H9 (cell line): ENCODE measurements around the gene F8. TPM values are rescaled to one million over a fixed set of nuclear protein-coding genes. Genes with fewer than 3 reads are reported as not detected.

Source experiments
- DNase-seq: peaks from one replicate; pipeline ENCODE4 v3.0.0-alpha.2; 2017
- H2AFZ ChIP-seq: one replicate; pipeline ENCODE4 v1.6.1; 2013; ENCODE audit warnings: mild to moderate bottlenecking, low read length, control low read depth, moderate library complexity
- H2AK5ac ChIP-seq: 2 replicates; pipeline ENCODE4 v1.6.1; 2013; ENCODE audit warnings: low read length, control low read depth, mixed read lengths; ENCODE audit not compliant: insufficient read length
- H2BK120ac ChIP-seq: one replicate; pipeline ENCODE4 v1.6.1; 2013; ENCODE audit warnings: low read depth, mild to moderate bottlenecking, low read length, control low read depth, inconsistent platforms; ENCODE audit not compliant: poor library complexity, severe bottlenecking
- H2BK12ac ChIP-seq: 2 replicates; pipeline ENCODE4 v1.6.1; 2013; ENCODE audit warnings: low read length, control low read depth, mixed read lengths, low read depth; ENCODE audit not compliant: insufficient read length
- H2BK15ac ChIP-seq: 2 replicates; pipeline ENCODE4 v1.6.1; 2013; ENCODE audit warnings: low read depth, low read length, control low read depth
- H2BK20ac ChIP-seq: one replicate; pipeline ENCODE4 v1.6.1; 2013; ENCODE audit warnings: low read depth, mild to moderate bottlenecking, low read length, control low read depth, inconsistent platforms; ENCODE audit not compliant: poor library complexity, severe bottlenecking
- H2BK5ac ChIP-seq: 2 replicates; pipeline ENCODE4 v1.6.1; 2013; ENCODE audit warnings: low read length, control low read depth, mixed read lengths; ENCODE audit not compliant: insufficient read length
- H3K14ac ChIP-seq: 2 replicates; pipeline ENCODE4 v1.6.1; 2013; ENCODE audit warnings: low read length, control low read depth; ENCODE audit not compliant: insufficient read depth
- H3K18ac ChIP-seq: 2 replicates; pipeline ENCODE4 v1.6.1; 2013; ENCODE audit warnings: low read depth, mild to moderate bottlenecking, mixed read lengths, low read length, control low read depth; ENCODE audit not compliant: insufficient read length
- H3K23ac ChIP-seq: 2 replicates; pipeline ENCODE4 v1.6.1; 2013; ENCODE audit warnings: low read length, control low read depth, mixed read lengths, low read depth; ENCODE audit not compliant: insufficient read length
- H3K23me2 ChIP-seq: 2 replicates; pipeline ENCODE4 v1.6.1; 2013; ENCODE audit warnings: low read depth, mild to moderate bottlenecking, mixed read lengths, low read length, control low read depth; ENCODE audit not compliant: insufficient read length, poor library complexity, severe bottlenecking
- H3K27ac ChIP-seq: 2 replicates; pipeline ENCODE4 v1.5.1; 2013; ENCODE audit warnings: low read length, control low read depth, mixed read lengths, low read depth; ENCODE audit not compliant: insufficient read length
- H3K27me3 ChIP-seq: 2 replicates; pipeline ENCODE4 v1.6.1; 2013; ENCODE audit warnings: low read length, control low read depth, inconsistent platforms; ENCODE audit not compliant: insufficient read depth
- H3K4ac ChIP-seq: 2 replicates; pipeline ENCODE4 v1.6.1; 2013; ENCODE audit warnings: low read depth, mild to moderate bottlenecking, control low read depth, inconsistent platforms, low read length, moderate library complexity
- H3K4me1 ChIP-seq: 2 replicates; pipeline ENCODE4 v1.6.1; 2013; ENCODE audit warnings: low read length, control low read depth, inconsistent platforms; ENCODE audit not compliant: insufficient read depth
- H3K4me2 ChIP-seq: 2 replicates; pipeline ENCODE4 v1.6.1; 2013; ENCODE audit warnings: low read length, control low read depth, mixed read lengths; ENCODE audit not compliant: insufficient read length, insufficient read depth
- H3K56ac ChIP-seq: 2 replicates; pipeline ENCODE4 v1.6.1; 2013; ENCODE audit warnings: low read depth, mild to moderate bottlenecking, mixed read lengths, low read length, control low read depth; ENCODE audit not compliant: insufficient read length
- H3K79me1 ChIP-seq: 2 replicates; pipeline ENCODE4 v1.6.1; 2013; ENCODE audit warnings: low read depth, mild to moderate bottlenecking, moderate library complexity, low read length, control low read depth, inconsistent platforms; ENCODE audit not compliant: insufficient read depth, poor library complexity, severe bottlenecking
- H3K79me2 ChIP-seq: 2 replicates; pipeline ENCODE4 v1.6.1; 2013; ENCODE audit warnings: low read length, control low read depth, inconsistent platforms; ENCODE audit not compliant: insufficient read depth
- H3K9ac ChIP-seq: 2 replicates; pipeline ENCODE4 v1.6.1; 2013; ENCODE audit warnings: low read length, control low read depth, mixed read lengths; ENCODE audit not compliant: insufficient read length; ENCODE audit errors: extremely low read depth
- H3K9me3 ChIP-seq: one replicate; pipeline ENCODE4 v1.6.1; 2013; ENCODE audit warnings: low read depth, low read length, inconsistent platforms; ENCODE audit not compliant: control insufficient read depth
- H3T11ph ChIP-seq: one replicate; pipeline ENCODE4 v1.6.1; 2013; ENCODE audit warnings: mild to moderate bottlenecking, low read length, control low read depth, inconsistent platforms
- H4K20me1 ChIP-seq: one replicate; pipeline ENCODE4 v1.6.1; 2013; ENCODE audit not compliant: control insufficient read depth, insufficient read length, insufficient read depth
- H4K5ac ChIP-seq: 2 replicates; pipeline ENCODE4 v1.6.1; 2013; ENCODE audit warnings: low read depth, mild to moderate bottlenecking, mixed read lengths, low read length, control low read depth; ENCODE audit not compliant: insufficient read length
- H4K8ac ChIP-seq: replicated peaks from 2 replicates; pipeline ENCODE4 v1.6.1; 2013; ENCODE audit warnings: low read length, control low read depth, mixed read lengths, low read depth; ENCODE audit not compliant: insufficient read length
- H4K91ac ChIP-seq: 2 replicates; pipeline ENCODE4 v1.6.1; 2013; ENCODE audit warnings: low read depth, mild to moderate bottlenecking, moderate library complexity, mixed read lengths, low read length, control low read depth; ENCODE audit not compliant: insufficient read length
- H3K27ac Mint-ChIP-seq, 3 experiments: 2 replicates in 2 of 3; 3 replicates in 1 of 3; pipeline ENCODE4 v1.8.0; 2020 to 2021; ENCODE audit warnings: mixed read lengths in 3 of 3, mild to moderate bottlenecking in 1 of 3, moderate library complexity in 1 of 3
- H3K27me3 Mint-ChIP-seq: 2 replicates; pipeline ENCODE4 v1.8.0; 2021; ENCODE audit warnings: low read depth, mild to moderate bottlenecking, moderate library complexity, mixed read lengths
- H3K36me3 Mint-ChIP-seq, 3 experiments: 2 replicates in 2 of 3; 3 replicates in 1 of 3; pipeline ENCODE4 v1.8.0; 2020 to 2021; ENCODE audit warnings: low read depth in 3 of 3, mixed read lengths in 3 of 3; ENCODE audit not compliant: insufficient read depth in 1 of 3
- H3K4me1 Mint-ChIP-seq, 2 experiments: 2 replicates each; pipeline ENCODE4 v1.8.0; 2020; ENCODE audit warnings: mixed read lengths in 2 of 2
- H3K4me3 Mint-ChIP-seq, 2 experiments: 2 replicates in 1 of 2; 3 replicates in 1 of 2; pipeline ENCODE4 v1.8.0; 2020 to 2021; ENCODE audit warnings: mild to moderate bottlenecking in 2 of 2, mixed read lengths in 2 of 2, moderate library complexity in 1 of 2
- H3K9me3 Mint-ChIP-seq, 2 experiments: 2 replicates in 1 of 2; 3 replicates in 1 of 2; pipeline ENCODE4 v1.8.0; 2020; ENCODE audit warnings: mild to moderate bottlenecking in 2 of 2, mixed read lengths in 2 of 2, moderate library complexity in 1 of 2
- CTCF ChIP-seq: fragments of 200-600 bp; sonication (generic); conservative IDR thresholded peaks from 3 replicates; pipeline ENCODE4 v1.8.0; 2021; ENCODE audit warnings: antibody characterized with exemption, mild to moderate bottlenecking
- WGBS: extraction: QIAGEN DNeasy Blood & Tissue Kit; methylation state at CpG from one replicate; pipeline ENCODE4 v1.1.7; 2013; ENCODE audit warnings: missing lambda C conversion rate, low lambda C conversion rate, mixed read lengths; ENCODE audit not compliant: insufficient read length; ENCODE audit errors: extremely low coverage; 5-methylcytosine and 5-hydroxymethylcytosine counted together
- total RNA-seq: library from RNA; stranded (reverse); gene quantifications from 2 replicates; pipeline ENCODE4 v1.2.1, GENCODE V29; 2021

F8 gene
- total RNA-seq, 1 experiment from 2014 or later: 3.1 TPM

GRCh38 chrX:155035688-155036087 is 13.2 kb upstream of the F8 start:
- no peak overlapping the region for H3K4me2 ChIP-seq
- no peak for DNase-seq
- H3K27me3 ChIP-seq: no peaks in the 10 kb centered on the region
- H2BK15ac ChIP-seq: no peak overlapping the region
- H3K4me3 Mint-ChIP-seq: no peak overlapping the region
- no peak overlapping the region for H2BK120ac ChIP-seq
- H3K18ac ChIP-seq: no peak overlapping the region
- H3K14ac ChIP-seq: no peak overlapping the region
- no peak overlapping the region for H2AK5ac ChIP-seq
- no peak overlapping the region for H3K4ac ChIP-seq
- no peaks in the 10 kb centered on the region for H3K79me2 ChIP-seq
- no peak overlapping the region for H4K91ac ChIP-seq
- H3K23ac ChIP-seq: no peak overlapping the region
- H2BK5ac ChIP-seq: no peak overlapping the region
- H3K27me3 Mint-ChIP-seq: no peaks in the 10 kb centered on the region
- H3K9me3 Mint-ChIP-seq: peaks cover 61 to 62% of the 10 kb centered on the region in 2 experiments
- H2AFZ ChIP-seq: no peak overlapping the region
- H3K36me3 Mint-ChIP-seq: peaks cover 21 to 24% (median 23%) of the 10 kb centered on the region in 3 experiments
- no peak overlapping the region for H3K9ac ChIP-seq
- H2BK20ac ChIP-seq: no peak overlapping the region
- WGBS: no CpG with 5 or more reads among the region's 4 CpGs
- H3K4me1 Mint-ChIP-seq: no peaks in the 10 kb centered on the region
- no peaks in the 10 kb centered on the region for H3K23me2 ChIP-seq
- H3K27ac Mint-ChIP-seq: no peak overlapping the region
- H3K79me1 ChIP-seq: no peaks in the 10 kb centered on the region
- H3T11ph ChIP-seq: no peak overlapping the region
- no peak overlapping the region for H3K27ac ChIP-seq
- peaks cover 21% of the 10 kb centered on the region for H3K9me3 ChIP-seq
- H4K8ac ChIP-seq: no peak overlapping the region
- no peak overlapping the region for H3K56ac ChIP-seq
- H4K5ac ChIP-seq: no peak overlapping the region
- H2BK12ac ChIP-seq: no peak overlapping the region
- H3K4me1 ChIP-seq: no peaks in the 10 kb centered on the region
- no peaks in the 10 kb centered on the region for H4K20me1 ChIP-seq
- TF ChIP-seq CTCF: no peak
